Stomach (tissue), 4 donors: ENCODE results near the gene PUS3.

ENCODE experiments used
- EP300 ChIP-seq: sonication (generic); formaldehyde crosslinking; IDR thresholded peaks from one replicate; pipeline ENCODE4 v1.6.1; 2017; ENCODE audit warnings: antibody characterized with exemption
- POLR2A ChIP-seq, 4 donors: fragments of 450-650 bp; IDR thresholded peaks; one replicate each; pipeline ENCODE4 v1.6.1; 2016; ENCODE audit warnings: antibody characterized with exemption in 4 of 4, control low read depth in 2 of 4, mild to moderate bottlenecking in 1 of 4, moderate library complexity in 1 of 4
- TF ChIP-seq, protein P1 (sequence below), 7 experiments: fragments of 450-650 bp in 4 of 7; fragments of 200-600 bp in 3 of 7; sonication (generic) in 3 of 7; IDR thresholded peaks; one replicate each; pipeline ENCODE4 v1.5.1; 2016 to 2019; ENCODE audit warnings: antibody characterized with exemption in 7 of 7, control low read depth in 2 of 7, mild to moderate bottlenecking in 1 of 7

DNA sequence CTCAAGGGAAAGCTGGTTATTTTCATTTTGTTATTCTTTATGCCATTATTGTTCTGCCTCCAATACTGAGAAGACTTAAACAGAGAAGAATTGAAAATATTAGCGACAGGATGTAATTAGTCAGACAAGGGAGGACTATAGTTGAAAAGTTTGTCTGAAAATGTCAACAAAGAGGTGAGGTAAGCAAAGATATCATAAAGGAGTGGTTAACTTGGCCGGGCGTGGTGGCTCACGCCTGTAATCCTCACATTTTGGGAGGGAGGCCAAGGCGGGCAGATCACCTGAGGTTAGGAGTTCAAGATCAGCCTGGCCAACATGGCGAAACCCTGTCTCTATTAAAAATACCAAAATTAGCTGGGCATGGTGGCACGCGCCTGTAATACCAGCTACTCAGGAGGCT is 19.6 kb downstream of the PUS3 start:
- TF ChIP-seq, protein P1, sequence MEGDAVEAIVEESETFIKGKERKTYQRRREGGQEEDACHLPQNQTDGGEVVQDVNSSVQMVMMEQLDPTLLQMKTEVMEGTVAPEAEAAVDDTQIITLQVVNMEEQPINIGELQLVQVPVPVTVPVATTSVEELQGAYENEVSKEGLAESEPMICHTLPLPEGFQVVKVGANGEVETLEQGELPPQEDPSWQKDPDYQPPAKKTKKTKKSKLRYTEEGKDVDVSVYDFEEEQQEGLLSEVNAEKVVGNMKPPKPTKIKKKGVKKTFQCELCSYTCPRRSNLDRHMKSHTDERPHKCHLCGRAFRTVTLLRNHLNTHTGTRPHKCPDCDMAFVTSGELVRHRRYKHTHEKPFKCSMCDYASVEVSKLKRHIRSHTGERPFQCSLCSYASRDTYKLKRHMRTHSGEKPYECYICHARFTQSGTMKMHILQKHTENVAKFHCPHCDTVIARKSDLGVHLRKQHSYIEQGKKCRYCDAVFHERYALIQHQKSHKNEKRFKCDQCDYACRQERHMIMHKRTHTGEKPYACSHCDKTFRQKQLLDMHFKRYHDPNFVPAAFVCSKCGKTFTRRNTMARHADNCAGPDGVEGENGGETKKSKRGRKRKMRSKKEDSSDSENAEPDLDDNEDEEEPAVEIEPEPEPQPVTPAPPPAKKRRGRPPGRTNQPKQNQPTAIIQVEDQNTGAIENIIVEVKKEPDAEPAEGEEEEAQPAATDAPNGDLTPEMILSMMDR (IDR thresholded peaks at IDR 0.05), result no peak
- TF ChIP-seq POLR2A (IDR thresholded peaks at IDR 0.05) (no peak), EP300 (no peak)
